ENCODE results near the gene VAMP2. TPM values are rescaled to one million over a fixed set of nuclear protein-coding genes. Genes with fewer than 3 reads are reported as not detected.
"Not testable (repeated sequence)": the region's sequence is repeated elsewhere in the genome, so short reads cannot be mapped to it uniquely, and the experiment has no call there.

Gene VAMP2
- total RNA-seq, 1 experiment from 2014 or later, result 47.7 TPM

DNA sequence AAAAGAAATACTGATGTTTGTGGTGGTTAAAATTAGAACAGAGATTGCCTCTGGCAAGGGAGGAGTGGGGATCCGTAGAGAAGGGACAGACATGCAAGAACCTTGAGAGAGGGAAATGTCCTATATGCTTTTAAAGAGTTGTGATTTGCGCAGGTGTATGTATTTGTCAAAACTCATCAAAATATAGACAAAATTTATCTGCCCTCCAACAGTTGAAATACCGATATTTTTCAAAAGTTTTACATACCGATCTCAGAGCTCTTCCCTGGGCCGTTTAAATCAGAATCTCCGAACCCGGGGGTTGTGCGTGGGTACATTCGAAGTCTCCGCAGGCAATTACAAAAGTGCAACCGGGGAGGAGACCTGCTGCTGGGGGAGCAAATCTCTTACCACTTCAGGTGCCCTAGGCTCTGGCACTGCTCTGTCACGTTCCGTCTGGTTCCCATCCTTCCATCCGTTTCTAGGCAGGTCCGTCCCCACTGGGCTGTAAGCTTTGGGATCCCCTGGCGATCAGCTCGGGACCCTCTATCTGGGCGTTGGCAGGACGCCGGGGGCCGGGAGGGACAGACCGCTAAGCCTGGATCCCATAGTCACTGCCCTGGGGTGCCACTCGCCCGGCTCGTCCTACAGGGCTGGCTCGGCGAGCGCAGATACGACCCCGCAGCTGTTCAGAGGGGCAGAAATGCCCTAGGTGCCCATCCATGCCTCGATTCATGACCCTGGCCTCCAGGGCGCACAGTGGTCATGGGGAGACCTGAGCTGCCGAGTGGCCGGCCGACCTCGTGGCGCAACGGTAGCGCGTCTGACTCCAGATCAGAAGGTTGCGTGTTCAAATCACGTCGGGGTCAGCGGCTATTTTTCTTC is 23.1 kb upstream of the VAMP2 start:
- no peaks in the 10 kb centered on the region for H3K9me2 ChIP-seq (replicated peaks; ENCODE audit: insufficient read depth, low read length)
- H3K27ac ChIP-seq (ENCODE audit: low read length), result peak overlapping the region; percentile 86
- H3K27me3 ChIP-seq (ENCODE audit: low read length), result no peaks in the 10 kb centered on the region
- H3K36me3 ChIP-seq (ENCODE audit: insufficient read depth, low read length), result no peaks in the 10 kb centered on the region
- DNase-seq, result peak; percentile 94
- peak overlapping the region; percentile 99 for H3K4me2 ChIP-seq (ENCODE audit: low read depth, low read length, poor library complexity, severe bottlenecking)
- peaks cover 31% of the 10 kb centered on the region for H3K4me1 ChIP-seq (ENCODE audit: low read length)
- H3K9me3 ChIP-seq (ENCODE audit: low read length), result no peaks in the 10 kb centered on the region
- H2AFZ ChIP-seq (ENCODE audit: low read length), result peak overlapping the region; percentile 96
- H3K79me2 ChIP-seq (ENCODE audit: low read length), result peaks cover 21% of the 10 kb centered on the region
- H3K9ac ChIP-seq (ENCODE audit: low read length), result peak overlapping the region; percentile 73
- H3K4me3 ChIP-seq (ENCODE audit: low read length), result peak overlapping the region; percentile 73
- peaks cover 12% of the 10 kb centered on the region; the same call in 1 of the 2 replicates for H4K20me1 ChIP-seq (ENCODE audit: insufficient read depth, low read depth, low read length)

- peak overlapping the region; percentile 80; the same call in 1 of the 2 replicates for H3K27ac ChIP-seq (ENCODE audit: low read length)
- peaks cover 11% of the 10 kb centered on the region for H3K79me2 ChIP-seq (ENCODE audit: low read length)
- peak overlapping the region; percentile 92 for H3K4me2 ChIP-seq (ENCODE audit: low read depth, low read length, poor library complexity, severe bottlenecking)
- no peaks in the 10 kb centered on the region for H3K27me3 ChIP-seq (ENCODE audit: low read length)
- no peak for DNase-seq
- no peaks in the 10 kb centered on the region for H4K20me1 ChIP-seq (ENCODE audit: insufficient read depth, low read depth, low read length)
- H3K4me3 ChIP-seq (ENCODE audit: low read length), result peak overlapping the region; percentile 99
- H3K9ac ChIP-seq (ENCODE audit: low read length), result peak overlapping the region; percentile 96
- H3K9me2 ChIP-seq (replicated peaks; ENCODE audit: insufficient read depth, low read length), result no peaks in the 10 kb centered on the region
- no peaks in the 10 kb centered on the region for H3K9me3 ChIP-seq (ENCODE audit: low read length)
- peak overlapping the region; percentile 91 for H2AFZ ChIP-seq (ENCODE audit: low read length)
- H3K36me3 ChIP-seq (ENCODE audit: insufficient read depth, low read length), result no peaks in the 10 kb centered on the region
- H3K4me1 ChIP-seq (ENCODE audit: low read length), result peaks cover 37% of the 10 kb centered on the region
Observed at GRCh38 chr17:8176998-8177731, 14.4 kb upstream of the VAMP2 start.

GRCh38 chr17:8176197-8176940 is 13.6 kb upstream of the VAMP2 start, which contains the start of gene TMEM107:
Gene TMEM107, minus strand, starts transcription at chr17:8176380. Its CDS starts 94 bp downstream, at chr17:8176286.
- peak within 1 kb of the TSS; percentile 91 for H2AFZ ChIP-seq (ENCODE audit: low read length)
- H3K4me1 ChIP-seq (ENCODE audit: low read length), result peaks cover 37% of the 10 kb centered on the region
- H3K27me3 ChIP-seq (ENCODE audit: low read length), result no peaks in the 10 kb centered on the region
- H4K20me1 ChIP-seq (ENCODE audit: insufficient read depth, low read depth, low read length), result no peaks in the 10 kb centered on the region
- no peaks in the 10 kb centered on the region for H3K9me3 ChIP-seq (ENCODE audit: low read length)
- peak within 1 kb of the TSS; percentile 80 for H3K27ac ChIP-seq (ENCODE audit: low read length)
- H3K4me2 ChIP-seq (ENCODE audit: low read depth, low read length, poor library complexity, severe bottlenecking), result peak within 1 kb of the TSS; percentile 92
- peak within 1 kb of the TSS; percentile 99 for H3K4me3 ChIP-seq (ENCODE audit: low read length)
- peak within 1 kb of the TSS; percentile 96 for H3K9ac ChIP-seq (ENCODE audit: low read length)
- no peaks in the 10 kb centered on the region for H3K9me2 ChIP-seq (replicated peaks; ENCODE audit: insufficient read depth, low read length)
- DNase-seq, result peak; percentile 96
- no peaks in the 10 kb centered on the region for H3K36me3 ChIP-seq (ENCODE audit: insufficient read depth, low read length)
- peaks cover 11% of the 10 kb centered on the region for H3K79me2 ChIP-seq (ENCODE audit: low read length)

DNA sequence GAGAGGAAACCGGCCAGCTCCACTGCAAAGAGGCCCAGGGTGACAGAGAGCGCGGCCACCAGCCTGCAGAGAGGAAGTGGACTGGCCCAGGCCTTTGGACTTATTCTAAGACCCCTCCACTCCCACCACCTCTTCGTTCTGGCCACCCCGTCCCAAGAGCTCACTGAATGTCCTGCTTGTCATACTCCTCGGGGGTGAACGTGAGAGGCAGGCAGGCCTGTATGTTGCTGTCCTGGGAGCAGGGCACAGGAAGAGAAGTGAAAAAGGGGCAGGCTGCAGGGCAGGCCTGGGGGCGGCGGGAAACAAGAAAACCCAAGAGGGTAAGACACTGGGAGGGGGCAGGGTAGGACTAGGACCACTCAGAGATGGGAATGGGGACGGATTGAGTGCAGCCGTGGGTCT is 13.0 kb upstream of the VAMP2 start:
- peak overlapping the region; percentile 91 for H2AFZ ChIP-seq (ENCODE audit: low read length)

DNA sequence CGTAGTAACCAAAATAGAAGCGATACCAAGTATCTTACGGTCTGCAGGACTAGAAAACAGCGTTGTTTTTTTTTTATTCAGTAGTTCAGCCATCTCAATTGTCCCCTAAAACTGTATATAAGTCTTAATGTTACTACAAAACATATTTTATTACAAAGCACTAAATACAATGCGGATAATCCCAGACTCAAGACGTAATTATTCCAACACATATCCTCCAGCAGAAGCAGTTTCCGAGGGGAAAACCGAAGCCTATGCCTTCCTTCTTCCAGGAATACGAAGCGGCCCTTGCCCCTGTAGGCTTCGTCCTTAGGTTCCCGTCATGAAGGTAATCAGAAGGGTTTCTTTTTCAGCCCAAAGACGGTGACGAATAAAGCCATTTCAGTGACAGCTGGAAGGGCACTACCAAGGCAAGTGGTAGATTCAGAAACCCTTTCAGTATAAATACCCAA is 11.1 kb upstream of the VAMP2 start:
- no peak for DNase-seq
- H3K9ac ChIP-seq (ENCODE audit: low read length), result peak overlapping the region; percentile 71
- peak overlapping the region; percentile 92 for H3K4me2 ChIP-seq (ENCODE audit: low read depth, low read length, poor library complexity, severe bottlenecking)
- H3K36me3 ChIP-seq (ENCODE audit: insufficient read depth, low read length), result no peaks in the 10 kb centered on the region
- H3K4me3 ChIP-seq (ENCODE audit: low read length), result peak overlapping the region; percentile 99
- H3K27ac ChIP-seq (ENCODE audit: low read length), result peak overlapping the region; percentile 88
- no peaks in the 10 kb centered on the region for H3K27me3 ChIP-seq (ENCODE audit: low read length)
- H3K4me1 ChIP-seq (ENCODE audit: low read length), result peaks cover 37% of the 10 kb centered on the region
- peaks cover 11% of the 10 kb centered on the region for H3K79me2 ChIP-seq (ENCODE audit: low read length)
- no peaks in the 10 kb centered on the region for H4K20me1 ChIP-seq (ENCODE audit: insufficient read depth, low read depth, low read length)
- H3K9me3 ChIP-seq (ENCODE audit: low read length), result no peaks in the 10 kb centered on the region
- no peaks in the 10 kb centered on the region for H3K9me2 ChIP-seq (replicated peaks; ENCODE audit: insufficient read depth, low read length)
- no peak overlapping the region for H2AFZ ChIP-seq (ENCODE audit: low read length)

More for the DNA sequence above, 13.0 kb upstream of the VAMP2 start:
- no peaks in the 10 kb centered on the region for H3K36me3 ChIP-seq (ENCODE audit: insufficient read depth, low read length)
- H3K27me3 ChIP-seq (ENCODE audit: low read length), result no peaks in the 10 kb centered on the region
- peak overlapping the region; percentile 99 for H3K4me3 ChIP-seq (ENCODE audit: low read length)
- H4K20me1 ChIP-seq (ENCODE audit: insufficient read depth, low read depth, low read length), result no peaks in the 10 kb centered on the region
- no peaks in the 10 kb centered on the region for H3K9me2 ChIP-seq (replicated peaks; ENCODE audit: insufficient read depth, low read length)
- H3K9ac ChIP-seq (ENCODE audit: low read length), result peak overlapping the region; percentile 96
- peak overlapping the region; percentile 80 for H3K27ac ChIP-seq (ENCODE audit: low read length)
- peak overlapping the region; percentile 92 for H3K4me2 ChIP-seq (ENCODE audit: low read depth, low read length, poor library complexity, severe bottlenecking)
- peak; percentile 54 for DNase-seq
- H3K9me3 ChIP-seq (ENCODE audit: low read length), result no peaks in the 10 kb centered on the region
- peaks cover 37% of the 10 kb centered on the region for H3K4me1 ChIP-seq (ENCODE audit: low read length)
- peaks cover 11% of the 10 kb centered on the region for H3K79me2 ChIP-seq (ENCODE audit: low read length)

- H4K20me1 ChIP-seq (ENCODE audit: insufficient read depth, low read depth, low read length), result no peaks in the 10 kb centered on the region
- peaks cover 37% of the 10 kb centered on the region for H3K4me1 ChIP-seq (ENCODE audit: low read length)
- peak overlapping the region; percentile 71 for H3K9ac ChIP-seq (ENCODE audit: low read length)
- H3K4me3 ChIP-seq (ENCODE audit: low read length), result peak overlapping the region; percentile 99
- H3K79me2 ChIP-seq (ENCODE audit: low read length), result peaks cover 11% of the 10 kb centered on the region
- no peaks in the 10 kb centered on the region for H3K27me3 ChIP-seq (ENCODE audit: low read length)
- H3K36me3 ChIP-seq (ENCODE audit: insufficient read depth, low read length), result no peaks in the 10 kb centered on the region
- H3K9me3 ChIP-seq (ENCODE audit: low read length), result no peaks in the 10 kb centered on the region
- no peaks in the 10 kb centered on the region for H3K9me2 ChIP-seq (replicated peaks; ENCODE audit: insufficient read depth, low read length)
- H3K27ac ChIP-seq (ENCODE audit: low read length), result peak overlapping the region; percentile 88
- peak; percentile 96 for DNase-seq
- H2AFZ ChIP-seq (ENCODE audit: low read length), result no peak overlapping the region
- peak overlapping the region; percentile 92 for H3K4me2 ChIP-seq (ENCODE audit: low read depth, low read length, poor library complexity, severe bottlenecking)
Observed at GRCh38 chr17:8173056-8173870, 10.5 kb upstream of the VAMP2 start.

DNA sequence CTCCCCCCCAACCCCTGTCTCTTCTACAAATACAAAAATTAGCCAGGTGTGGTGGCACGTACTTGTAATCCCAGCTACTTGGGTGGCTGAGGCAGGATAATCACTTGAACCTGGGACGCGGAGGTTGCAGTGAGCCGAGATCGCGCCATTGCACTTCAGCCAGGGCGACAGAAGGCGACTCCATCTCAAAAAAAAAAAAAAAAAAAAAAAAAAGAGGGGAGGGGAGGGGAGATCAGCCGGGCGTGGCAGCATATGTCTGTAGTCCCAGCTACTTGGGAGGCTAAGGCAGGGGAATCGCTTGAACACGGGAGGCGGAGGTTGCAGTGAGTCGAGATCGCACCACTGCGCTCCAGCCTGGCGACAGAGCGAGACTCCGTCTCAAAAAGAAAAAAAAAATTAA is 7.4 kb upstream of the VAMP2 start:
- H3K4me1 ChIP-seq (ENCODE audit: low read length), result peaks cover 24% of the 10 kb centered on the region
- H3K36me3 ChIP-seq (ENCODE audit: insufficient read depth, low read length), result not testable (repeated sequence)

More for the DNA sequence above, 7.4 kb upstream of the VAMP2 start:
- not testable (repeated sequence) for H4K20me1 ChIP-seq (ENCODE audit: insufficient read depth, low read depth, low read length); H3K9me2 ChIP-seq (replicated peaks; ENCODE audit: insufficient read depth, low read length); H3K4me2 ChIP-seq (ENCODE audit: low read depth, low read length, poor library complexity, severe bottlenecking); H2AFZ ChIP-seq (ENCODE audit: low read length); H3K79me2 ChIP-seq (ENCODE audit: low read length); H3K27ac ChIP-seq (ENCODE audit: low read length); H3K9ac ChIP-seq (ENCODE audit: low read length); DNase-seq; H3K9me3 ChIP-seq (ENCODE audit: low read length); H3K27me3 ChIP-seq (ENCODE audit: low read length); H3K4me3 ChIP-seq (ENCODE audit: low read length)
